Upper lobe of left lung (tissue), 6 donors: Measurements from ENCODE around the gene TEX44. TPM values are rescaled to one million over a fixed set of nuclear protein-coding genes. Genes with fewer than 3 reads are reported as not detected.
"Not testable (repeated sequence)": the region's sequence is repeated elsewhere in the genome, so short reads cannot be mapped to it uniquely, and the experiment has no call there.

Source experiments
- ATAC-seq, 2 donors: fragments of 200-7000 bp; cut with Tn5 transposase; one replicate each; pipeline ENCODE4 v1.9.1; 2022; ENCODE audit warnings: mild to moderate bottlenecking in 2 of 2, moderate library complexity in 2 of 2; ENCODE audit not compliant: low FRiP score in 2 of 2
- DNase-seq, 2 donors: peaks; one replicate each; pipeline ENCODE4 v3.0.0-alpha.2; 2019 to 2020
- H3K27ac ChIP-seq, 4 donors: fragments of 200-600 bp; sonication (generic); one replicate each; pipeline ENCODE4 v1.5.1; 2016 to 2019
- H3K27me3 ChIP-seq, 4 donors: fragments of 200-600 bp; sonication (generic); one replicate each; pipeline ENCODE4 v1.5.1; 2017 to 2019
- H3K36me3 ChIP-seq, 4 donors: fragments of 200-600 bp; sonication (generic); one replicate each; pipeline ENCODE4 v1.5.1; 2016 to 2019
- H3K4me1 ChIP-seq, 4 donors: fragments of 200-600 bp; sonication (generic); one replicate each; pipeline ENCODE4 v1.5.1; 2018 to 2019
- H3K4me3 ChIP-seq, 4 donors: fragments of 200-600 bp; sonication (generic); one replicate each; pipeline ENCODE4 v1.5.1; 2017 to 2019; ENCODE audit warnings: mild to moderate bottlenecking in 2 of 4, moderate library complexity in 1 of 4
- H3K9me3 ChIP-seq, 4 donors: fragments of 200-600 bp; sonication (generic); one replicate each; pipeline ENCODE4 v1.5.1; 2018 to 2019
- CTCF ChIP-seq, 6 experiments: fragments of 450-650 bp in 4 of 6; fragments of 200-600 bp in 2 of 6; sonication (generic) in 2 of 6; IDR thresholded peaks; one replicate each; pipeline ENCODE4 v1.5.1; 2016 to 2019; ENCODE audit warnings: antibody characterized with exemption in 6 of 6
- EP300 ChIP-seq, 4 donors: sonication (generic); formaldehyde crosslinking; IDR thresholded peaks; one replicate each; pipeline ENCODE4 v1.5.1; 2017; ENCODE audit warnings: antibody characterized with exemption in 4 of 4, control low read depth in 2 of 4
- POLR2A ChIP-seq, 4 donors: fragments of 450-650 bp; IDR thresholded peaks; one replicate each; pipeline ENCODE4 v1.5.1; 2016 to 2017; ENCODE audit warnings: antibody characterized with exemption in 4 of 4, mild to moderate bottlenecking in 2 of 4
- POLR2AphosphoS5 ChIP-seq, 2 donors: sonication (generic); formaldehyde crosslinking; IDR thresholded peaks; one replicate each; pipeline ENCODE4 v1.5.1; 2017; ENCODE audit warnings: antibody characterized with exemption in 2 of 2
- WGBS, 2 donors: methylation state at CpG; one replicate each; pipeline ENCODE4 v1.1.5; 2017 to 2018; 5-methylcytosine and 5-hydroxymethylcytosine counted together
- total RNA-seq, 6 donors: library from RNA; depleted of rRNA in 4 of 6; stranded (reverse); fragments of >200 nt in 4 of 6; gene quantifications; one replicate each; pipeline versions ENCODE4 v1.1.0 to v1.2.1, GENCODE V29; 2016 to 2021
- donor health status: DM: no; HTN: no; CAD: no; lungs with moderate emphysema.
- donor health status: DM: no; HTN: yes; CAD: no; lungs with severe emphysema.

TEX44 gene
- total RNA-seq, 6 donors from 2014 or later, result not detected

GRCh38 chr2:231573698-231574421 is 18.8 kb upstream of the TEX44 start:
- no peaks in the 10 kb centered on the region for H3K36me3 ChIP-seq
- no peak for TF ChIP-seq POLR2AphosphoS5 (IDR thresholded peaks at IDR 0.05)
- TF ChIP-seq CTCF (IDR thresholded peaks at IDR 0.05), result no peak
- TF ChIP-seq POLR2A (IDR thresholded peaks at IDR 0.05), result no peak
- TF ChIP-seq EP300 (IDR thresholded peaks at IDR 0.05), result no peak
- no peak overlapping the region for H3K27ac ChIP-seq
- WGBS, 2 donors, result 85 to 86% methylated on average over 10 to 14 of the region's 15 CpGs
- H3K9me3 ChIP-seq, result no peaks in the 10 kb centered on the region
- ATAC-seq (peak in 1 of 2 donors; percentile 7), DNase-seq (no peak)
- H3K4me3 ChIP-seq, result no peak overlapping the region
- H3K4me1 ChIP-seq, result no peaks in the 10 kb centered on the region
- no peaks in the 10 kb centered on the region for H3K27me3 ChIP-seq

- Histone ChIP-seq H3K27ac (no peak overlapping the region), H3K27me3 (no peaks in the 10 kb centered on the region), H3K4me1 (no peaks in the 10 kb centered on the region), H3K4me3 (no peak overlapping the region), H3K36me3 (no peaks in the 10 kb centered on the region), H3K9me3 (no peaks in the 10 kb centered on the region)
- TF ChIP-seq POLR2AphosphoS5 (IDR thresholded peaks at IDR 0.05), result no peak
- TF ChIP-seq EP300 (IDR thresholded peaks at IDR 0.05), result no peak
- no peak for TF ChIP-seq POLR2A (IDR thresholded peaks at IDR 0.05)
- no peak for TF ChIP-seq CTCF (IDR thresholded peaks at IDR 0.05)
- ATAC-seq (no peak), DNase-seq (no peak)
- WGBS, 2 donors, result 85 to 94% methylated on average over 7 to 10 of the region's 10 CpGs
Measured at GRCh38 chr2:231575612-231576256, 16.9 kb upstream of the TEX44 start.

GRCh38 chr2:231576465-231576864 is 16.2 kb upstream of the TEX44 start:
- Histone ChIP-seq H3K36me3 (no peaks in the 10 kb centered on the region), H3K9me3 (no peaks in the 10 kb centered on the region), H3K27ac (no peak overlapping the region), H3K4me1 (no peaks in the 10 kb centered on the region), H3K4me3 (no peak overlapping the region), H3K27me3 (no peaks in the 10 kb centered on the region)
- no peak for TF ChIP-seq POLR2AphosphoS5 (IDR thresholded peaks at IDR 0.05)
- TF ChIP-seq CTCF (IDR thresholded peaks at IDR 0.05), result no peak
- no peak for TF ChIP-seq EP300 (IDR thresholded peaks at IDR 0.05)
- TF ChIP-seq POLR2A (IDR thresholded peaks at IDR 0.05), result no peak
- WGBS, 2 donors, result 76 to 100% methylated on average over 3 to 4 of the region's 4 CpGs
- ATAC-seq (no peak), DNase-seq (no peak)

GRCh38 chr2:231578655-231579054 is 14.0 kb upstream of the TEX44 start:
- DNase-seq, H3K4me3 ChIP-seq, H3K36me3 ChIP-seq, H3K9me3 ChIP-seq, H3K4me1 ChIP-seq, H3K27me3 ChIP-seq, ATAC-seq, H3K27ac ChIP-seq: not testable (repeated sequence)
- 93 to 100% methylated on average over 2 of the region's 2 CpGs for WGBS, 2 donors

GRCh38 chr2:231579560-231579959 is 13.1 kb upstream of the TEX44 start:
- WGBS, 2 donors, result 90 to 94% methylated on average over 2 to 3 of the region's 3 CpGs
- no peak for DNase-seq
- Histone ChIP-seq H3K9me3 (no peaks in the 10 kb centered on the region), H3K27me3 (no peaks in the 10 kb centered on the region), H3K4me1 (peaks cover 0 to 4% (median 0%) of the 10 kb centered on the region in 4 donors), H3K27ac (no peak overlapping the region), H3K4me3 (no peak overlapping the region), H3K36me3 (no peaks in the 10 kb centered on the region)
- TF ChIP-seq POLR2A (IDR thresholded peaks at IDR 0.05), result no peak
- no peak for TF ChIP-seq CTCF (IDR thresholded peaks at IDR 0.05)
- TF ChIP-seq POLR2AphosphoS5 (IDR thresholded peaks at IDR 0.05), result no peak
- TF ChIP-seq EP300 (IDR thresholded peaks at IDR 0.05), result no peak
- ATAC-seq, result no peak
